GM21367 (cell line): ENCODE results near the gene PTPN2.

Experiments used
- ATAC-seq: cut with Tn5 transposase; IDR thresholded peaks from one replicate; pipeline ENCODE4 v1.9.1; 2021; ENCODE audit not compliant: unreplicated experiment

The PTPN2 gene

GRCh38 chr18:12750076-12750714 lies 133.8 kb downstream of the PTPN2 start:
- ATAC-seq = no peak

GRCh38 chr18:12749121-12749520 lies 134.9 kb downstream of the PTPN2 start:
- no peak for ATAC-seq

GRCh38 chr18:12748671-12749070 lies 135.4 kb downstream of the PTPN2 start:
- no peak for ATAC-seq

GRCh38 chr18:12747530-12748315 lies 136.3 kb downstream of the PTPN2 start:
- ATAC-seq = no peak

GRCh38 chr18:12745095-12745795 lies 138.8 kb downstream of the PTPN2 start:
- no peak for ATAC-seq

- no peak for ATAC-seq
Observed at GRCh38 chr18:12744103-12744502, 139.9 kb downstream of the PTPN2 start.

- no peak for ATAC-seq
Observed at GRCh38 chr18:12742453-12742852, 141.6 kb downstream of the PTPN2 start.
